Measurements from ENCODE around the gene TMEM169.

TMEM169 gene

DNA sequence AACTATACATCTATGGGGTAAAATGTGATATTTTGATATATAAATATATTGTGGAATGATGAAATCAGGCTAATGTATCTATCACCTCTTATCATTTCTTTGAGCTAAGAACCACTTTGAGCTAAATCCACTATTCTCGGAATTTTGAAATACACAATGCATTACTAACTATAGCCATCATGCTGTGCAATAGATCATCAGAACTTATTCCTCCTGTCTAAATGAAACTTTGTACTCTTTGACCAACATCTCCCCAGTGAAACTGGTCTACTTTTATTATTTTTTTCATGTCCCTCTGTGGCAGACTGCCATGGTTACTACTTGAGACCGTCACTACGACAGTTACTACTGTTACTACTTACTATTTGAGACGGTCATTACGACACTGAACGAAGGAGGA, 11.5 kb upstream of the TMEM169 start:
- ChIA-PET CTCF (no interaction called here), POLR2A (interaction anchor here (0.5 kb wide), 1 partner anchor 21 kb away, joined by 4 read pairs; no protein-coding TSS in a partner anchor)
- 94% methylated on average over 5 of the region's 6 CpGs for WGBS (ENCODE audit: insufficient coverage)
- Histone ChIP-seq H3K4me1 (ENCODE audit: control extremely low read depth in 1 of 4, control insufficient read depth in 4 of 4, insufficient read depth in 4 of 4, low read length in 3 of 4) (no peaks in the 10 kb centered on the region), H3K27ac (ENCODE audit: insufficient read depth in 1 of 2, low read depth in 1 of 2, low read length in 2 of 2, poor library complexity in 1 of 2, severe bottlenecking in 2 of 2) (no peak overlapping the region), H3K27me3 (replicated peaks in 2 of 5; ENCODE audit: control insufficient read depth in 4 of 5, insufficient read depth in 5 of 5, low read length in 4 of 5) (no peaks in the 10 kb centered on the region), H3K9me3 (ENCODE audit: control extremely low read depth in 1 of 5, control insufficient read depth in 4 of 5, insufficient read depth in 2 of 5, low read depth in 1 of 5, low read length in 4 of 5) (no peaks in the 10 kb centered on the region), H3K36me3 (ENCODE audit: control insufficient read depth in 4 of 4, insufficient read depth in 4 of 4, low read length in 3 of 4) (peaks cover 0 to 5% (median 1%) of the 10 kb centered on the region in 4 experiments), H3K4me3 (ENCODE audit: control insufficient read depth in 1 of 7, extremely low read depth in 1 of 7, insufficient read depth in 4 of 7, low read depth in 2 of 7, low read length in 6 of 7) (no peak overlapping the region)
- DNase-seq = no peak

DNA sequence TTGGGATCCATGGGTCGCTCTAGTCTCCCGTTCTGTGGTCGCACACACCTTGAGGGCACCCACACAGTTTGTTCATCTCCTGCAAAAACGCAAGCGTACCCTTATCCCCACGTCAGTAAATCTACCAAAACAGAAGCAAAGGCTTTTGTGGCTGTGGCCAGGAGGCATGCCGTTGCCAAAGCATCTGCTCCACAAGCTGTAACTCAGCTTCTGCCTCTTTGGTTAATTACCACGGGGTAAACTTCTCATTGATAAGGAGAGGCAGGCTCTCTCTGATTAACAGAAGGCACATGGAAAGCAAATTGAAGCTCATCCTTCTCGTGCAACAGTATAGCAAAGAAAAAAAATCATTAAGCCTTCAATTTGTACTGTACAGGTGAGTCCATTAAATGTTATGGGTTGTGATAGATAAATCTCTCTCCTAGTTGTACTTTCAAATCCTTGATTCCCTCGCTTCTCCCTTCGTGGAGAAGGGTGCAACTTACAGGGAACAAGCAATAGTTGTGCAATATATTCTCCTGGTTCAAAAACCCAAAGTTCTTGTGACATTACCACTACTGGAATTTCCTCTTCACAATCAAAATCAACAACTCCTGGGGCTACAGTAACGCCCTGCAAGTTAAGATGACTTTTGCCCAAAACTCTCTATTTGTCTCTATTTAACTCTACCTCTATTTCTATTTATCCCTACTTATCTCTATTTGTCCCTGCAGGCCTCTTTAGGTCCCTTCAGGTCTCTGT, 10.4 kb upstream of the TMEM169 start:
- H3K36me3 ChIP-seq (ENCODE audit: control insufficient read depth in 4 of 4, insufficient read depth in 4 of 4, low read length in 3 of 4) = peaks cover 0 to under 1% (median 0%) of the 10 kb centered on the region in 4 experiments
- no peak overlapping the region for H3K27ac ChIP-seq (ENCODE audit: insufficient read depth in 1 of 2, low read depth in 1 of 2, low read length in 2 of 2, poor library complexity in 1 of 2, severe bottlenecking in 2 of 2)
- POLR2A ChIA-PET = interaction anchor here (0.5 kb wide), 1 partner anchor 22 kb away, joined by 4 read pairs; no protein-coding TSS in a partner anchor
- H3K9me3 ChIP-seq (ENCODE audit: control extremely low read depth in 1 of 5, control insufficient read depth in 4 of 5, insufficient read depth in 2 of 5, low read depth in 1 of 5, low read length in 4 of 5) = no peaks in the 10 kb centered on the region
- H3K27me3 ChIP-seq (replicated peaks in 2 of 5; ENCODE audit: control insufficient read depth in 4 of 5, insufficient read depth in 5 of 5, low read length in 4 of 5) = no peaks in the 10 kb centered on the region
- WGBS (ENCODE audit: insufficient coverage) = 93% methylated on average over 9 of the region's 12 CpGs
- CTCF ChIA-PET = no interaction called here
- H3K4me1 ChIP-seq (ENCODE audit: control extremely low read depth in 1 of 4, control insufficient read depth in 4 of 4, insufficient read depth in 4 of 4, low read length in 3 of 4) = no peaks in the 10 kb centered on the region
- no peak for DNase-seq
- H3K4me3 ChIP-seq (ENCODE audit: control insufficient read depth in 1 of 7, extremely low read depth in 1 of 7, insufficient read depth in 4 of 7, low read depth in 2 of 7, low read length in 6 of 7) = no peak overlapping the region

DNA sequence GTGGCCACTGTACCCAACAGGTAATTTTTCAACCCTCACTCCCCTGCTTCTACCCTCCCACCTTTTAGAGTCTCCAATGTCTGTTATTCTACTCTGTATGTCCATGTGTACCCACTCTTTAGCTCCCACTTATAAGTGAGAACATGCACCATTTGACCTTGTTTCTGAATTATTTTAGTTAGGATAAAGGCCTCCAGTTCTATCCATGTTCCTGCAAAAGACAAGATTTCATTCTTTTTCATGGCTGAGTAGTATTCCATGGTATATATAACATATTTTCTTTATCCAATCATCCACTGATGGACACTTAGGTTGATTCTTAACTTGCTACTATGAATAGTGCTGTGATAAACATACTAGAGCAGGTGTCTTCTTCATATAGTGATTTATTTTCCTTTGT, 9.2 kb upstream of the TMEM169 start:
- Histone ChIP-seq H3K36me3 (ENCODE audit: control insufficient read depth in 4 of 4, insufficient read depth in 4 of 4, low read length in 3 of 4) (no peaks in the 10 kb centered on the region), H3K4me1 (ENCODE audit: control extremely low read depth in 1 of 4, control insufficient read depth in 4 of 4, insufficient read depth in 4 of 4, low read length in 3 of 4) (no peaks in the 10 kb centered on the region), H3K4me3 (ENCODE audit: control insufficient read depth in 1 of 7, extremely low read depth in 1 of 7, insufficient read depth in 4 of 7, low read depth in 2 of 7, low read length in 6 of 7) (no peak overlapping the region), H3K27me3 (replicated peaks in 2 of 5; ENCODE audit: control insufficient read depth in 4 of 5, insufficient read depth in 5 of 5, low read length in 4 of 5) (no peaks in the 10 kb centered on the region), H3K27ac (ENCODE audit: insufficient read depth in 1 of 2, low read depth in 1 of 2, low read length in 2 of 2, poor library complexity in 1 of 2, severe bottlenecking in 2 of 2) (no peak overlapping the region), H3K9me3 (ENCODE audit: control extremely low read depth in 1 of 5, control insufficient read depth in 4 of 5, insufficient read depth in 2 of 5, low read depth in 1 of 5, low read length in 4 of 5) (no peaks in the 10 kb centered on the region)
- POLR2A ChIA-PET = no interaction called here
- CTCF ChIA-PET = interaction anchor here (0.8 kb wide), 2 partner anchors 9 to 13 kb away, joined by 3 read pairs; partner anchors contain the start of genes PECR and TMEM169
- DNase-seq = no peak

DNA sequence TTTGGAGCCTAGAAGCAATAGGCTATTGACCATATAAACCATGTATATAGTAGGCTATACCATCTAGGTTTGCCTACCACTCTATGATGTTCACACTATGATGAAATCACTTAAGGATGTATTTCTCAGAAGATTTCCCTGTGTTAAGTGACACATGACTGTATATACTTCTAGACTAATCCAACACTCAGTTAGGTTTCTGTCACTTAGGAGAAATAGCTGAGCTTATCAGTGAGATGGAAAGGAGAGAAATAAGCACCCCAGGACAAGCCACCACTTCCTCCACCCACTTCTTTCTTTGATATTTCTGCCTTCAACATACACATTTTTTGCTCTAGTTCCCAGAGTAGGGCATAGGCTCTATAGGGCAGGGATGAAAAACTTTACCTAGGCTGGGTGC, 7.9 kb upstream of the TMEM169 start:
- CTCF ChIA-PET = interaction anchor here (0.7 kb wide), 1 partner anchor 40 kb away, joined by 3 read pairs; no protein-coding TSS in a partner anchor
- Histone ChIP-seq H3K36me3 (ENCODE audit: control insufficient read depth in 4 of 4, insufficient read depth in 4 of 4, low read length in 3 of 4) (no peaks in the 10 kb centered on the region), H3K27ac (ENCODE audit: insufficient read depth in 1 of 2, low read depth in 1 of 2, low read length in 2 of 2, poor library complexity in 1 of 2, severe bottlenecking in 2 of 2) (no peak overlapping the region), H3K27me3 (replicated peaks in 2 of 5; ENCODE audit: control insufficient read depth in 4 of 5, insufficient read depth in 5 of 5, low read length in 4 of 5) (no peaks in the 10 kb centered on the region), H3K9me3 (ENCODE audit: control extremely low read depth in 1 of 5, control insufficient read depth in 4 of 5, insufficient read depth in 2 of 5, low read depth in 1 of 5, low read length in 4 of 5) (no peaks in the 10 kb centered on the region), H3K4me1 (ENCODE audit: control extremely low read depth in 1 of 4, control insufficient read depth in 4 of 4, insufficient read depth in 4 of 4, low read length in 3 of 4) (no peaks in the 10 kb centered on the region), H3K4me3 (ENCODE audit: control insufficient read depth in 1 of 7, extremely low read depth in 1 of 7, insufficient read depth in 4 of 7, low read depth in 2 of 7, low read length in 6 of 7) (no peak overlapping the region)
- DNase-seq = no peak
- POLR2A ChIA-PET = no interaction called here

DNA sequence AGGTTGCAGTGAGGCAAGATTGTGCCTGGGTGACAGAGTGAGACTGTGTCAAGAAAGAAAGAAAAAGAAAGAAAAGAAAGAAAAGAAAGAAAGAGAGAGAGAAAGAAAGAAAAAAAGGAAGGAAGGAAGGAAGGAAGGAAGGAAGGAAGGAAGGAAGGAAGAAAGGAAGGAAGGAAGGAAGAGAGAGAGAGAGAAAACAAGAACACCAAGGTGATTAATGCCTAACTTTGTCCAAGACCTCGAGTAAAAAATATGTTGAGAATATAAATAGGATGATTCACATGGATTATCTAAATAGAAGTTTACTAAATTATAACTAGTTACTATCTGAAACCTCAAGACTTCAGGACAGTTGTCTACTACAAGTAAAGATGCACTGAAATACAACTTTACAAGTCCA, 7.3 kb upstream of the TMEM169 start:
- ChIA-PET POLR2A (no interaction called here), CTCF (no interaction called here)
- WGBS (ENCODE audit: insufficient coverage) = no CpG with 5 or more reads among the region's 1 CpG

DNA sequence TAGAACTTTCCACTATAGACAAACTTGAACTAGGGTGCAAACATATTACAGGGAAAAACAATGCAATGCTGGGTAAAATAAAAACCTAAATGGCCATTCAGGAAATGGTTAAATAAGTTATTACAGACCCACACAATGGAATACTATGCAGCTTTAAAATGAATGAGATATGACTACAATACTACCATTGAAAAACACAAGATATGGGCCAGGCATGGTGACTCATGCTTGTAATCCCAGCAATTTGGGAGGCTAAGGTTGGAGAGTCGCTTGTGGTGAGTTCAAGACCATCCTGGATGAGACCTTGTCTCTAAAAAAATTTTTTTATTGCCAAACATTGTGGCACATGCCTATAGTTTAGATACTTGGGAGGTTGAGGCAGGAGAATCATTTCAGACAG, 6.9 kb upstream of the TMEM169 start:
- 100% methylated on average over 1 of the region's 1 CpG for WGBS (ENCODE audit: insufficient coverage)
- H3K27me3 ChIP-seq (replicated peaks in 2 of 5; ENCODE audit: control insufficient read depth in 4 of 5, insufficient read depth in 5 of 5, low read length in 4 of 5) = no peaks in the 10 kb centered on the region
- no peaks in the 10 kb centered on the region for H3K36me3 ChIP-seq (ENCODE audit: control insufficient read depth in 4 of 4, insufficient read depth in 4 of 4, low read length in 3 of 4)
- POLR2A ChIA-PET = no interaction called here
- no peaks in the 10 kb centered on the region for H3K9me3 ChIP-seq (ENCODE audit: control extremely low read depth in 1 of 5, control insufficient read depth in 4 of 5, insufficient read depth in 2 of 5, low read depth in 1 of 5, low read length in 4 of 5)
- DNase-seq = no peak
- no peak overlapping the region for H3K27ac ChIP-seq (ENCODE audit: insufficient read depth in 1 of 2, low read depth in 1 of 2, low read length in 2 of 2, poor library complexity in 1 of 2, severe bottlenecking in 2 of 2)
- H3K4me1 ChIP-seq (ENCODE audit: control extremely low read depth in 1 of 4, control insufficient read depth in 4 of 4, insufficient read depth in 4 of 4, low read length in 3 of 4) = no peaks in the 10 kb centered on the region
- CTCF ChIA-PET = no interaction called here
- H3K4me3 ChIP-seq (ENCODE audit: control insufficient read depth in 1 of 7, extremely low read depth in 1 of 7, insufficient read depth in 4 of 7, low read depth in 2 of 7, low read length in 6 of 7) = no peak overlapping the region

More for the DNA sequence above, 7.3 kb upstream of the TMEM169 start:
- no peaks in the 10 kb centered on the region for H3K27me3 ChIP-seq (replicated peaks in 2 of 5; ENCODE audit: control insufficient read depth in 4 of 5, insufficient read depth in 5 of 5, low read length in 4 of 5)
- no peaks in the 10 kb centered on the region for H3K36me3 ChIP-seq (ENCODE audit: control insufficient read depth in 4 of 4, insufficient read depth in 4 of 4, low read length in 3 of 4)
- H3K27ac ChIP-seq (ENCODE audit: insufficient read depth in 1 of 2, low read depth in 1 of 2, low read length in 2 of 2, poor library complexity in 1 of 2, severe bottlenecking in 2 of 2) = no peak overlapping the region
- H3K4me1 ChIP-seq (ENCODE audit: control extremely low read depth in 1 of 4, control insufficient read depth in 4 of 4, insufficient read depth in 4 of 4, low read length in 3 of 4) = no peaks in the 10 kb centered on the region
- no peak overlapping the region for H3K4me3 ChIP-seq (ENCODE audit: control insufficient read depth in 1 of 7, extremely low read depth in 1 of 7, insufficient read depth in 4 of 7, low read depth in 2 of 7, low read length in 6 of 7)
- no peaks in the 10 kb centered on the region for H3K9me3 ChIP-seq (ENCODE audit: control extremely low read depth in 1 of 5, control insufficient read depth in 4 of 5, insufficient read depth in 2 of 5, low read depth in 1 of 5, low read length in 4 of 5)
- DNase-seq = no peak

DNA sequence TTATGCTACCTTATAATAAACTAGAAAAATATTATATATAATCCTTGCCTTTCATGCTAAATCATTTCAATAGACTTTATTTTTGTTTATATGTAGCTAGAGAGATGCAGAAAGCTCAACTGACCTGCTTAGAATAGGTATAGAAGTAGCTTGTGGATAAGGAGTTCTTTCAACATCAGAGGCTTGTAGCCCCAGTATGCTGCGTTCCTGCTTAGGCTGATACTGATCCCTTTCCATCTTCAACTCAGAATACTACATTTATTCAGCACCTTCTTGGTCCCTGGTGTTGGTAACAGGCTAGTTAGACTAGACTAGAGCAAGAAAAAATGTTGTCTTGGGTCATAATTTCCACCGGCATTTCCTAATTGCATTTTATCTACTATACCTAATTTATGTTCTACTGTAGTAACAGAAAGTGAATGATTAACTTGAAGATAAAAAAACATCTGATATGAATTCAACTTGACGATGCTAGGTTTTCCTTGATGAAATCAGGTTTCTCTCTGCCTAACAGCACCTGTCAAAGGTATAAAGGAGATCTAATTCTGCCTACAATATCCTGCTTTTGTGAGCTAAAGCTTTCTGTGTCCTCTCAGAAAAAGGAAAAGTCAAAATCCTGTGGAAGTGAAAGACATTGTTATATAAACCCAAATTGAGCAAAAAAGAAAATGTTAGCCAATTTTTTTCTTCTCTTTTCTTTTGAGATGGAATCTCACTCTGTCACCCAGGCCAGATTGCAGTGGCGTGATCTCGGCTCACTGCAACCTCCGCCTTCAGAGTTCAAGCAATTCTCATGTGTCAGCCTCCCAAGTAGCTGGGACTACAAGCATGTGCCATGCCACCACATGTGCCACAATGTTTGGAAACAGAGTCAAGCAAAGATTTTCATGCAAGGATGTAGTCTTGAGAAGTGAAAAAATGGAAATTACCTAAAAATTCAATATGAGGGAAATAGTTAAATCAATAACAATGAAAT, 5.9 kb upstream of the TMEM169 start:
- no peak for DNase-seq
- CTCF ChIA-PET = no interaction called here
- POLR2A ChIA-PET = no interaction called here
- Histone ChIP-seq H3K36me3 (ENCODE audit: control insufficient read depth in 4 of 4, insufficient read depth in 4 of 4, low read length in 3 of 4) (no peaks in the 10 kb centered on the region), H3K4me3 (ENCODE audit: control insufficient read depth in 1 of 7, extremely low read depth in 1 of 7, insufficient read depth in 4 of 7, low read depth in 2 of 7, low read length in 6 of 7) (no peak overlapping the region), H3K27ac (ENCODE audit: insufficient read depth in 1 of 2, low read depth in 1 of 2, low read length in 2 of 2, poor library complexity in 1 of 2, severe bottlenecking in 2 of 2) (no peak overlapping the region), H3K4me1 (ENCODE audit: control extremely low read depth in 1 of 4, control insufficient read depth in 4 of 4, insufficient read depth in 4 of 4, low read length in 3 of 4) (peaks cover 0 to under 1% (median 0%) of the 10 kb centered on the region in 4 experiments), H3K9me3 (ENCODE audit: control extremely low read depth in 1 of 5, control insufficient read depth in 4 of 5, insufficient read depth in 2 of 5, low read depth in 1 of 5, low read length in 4 of 5) (no peaks in the 10 kb centered on the region), H3K27me3 (replicated peaks in 2 of 5; ENCODE audit: control insufficient read depth in 4 of 5, insufficient read depth in 5 of 5, low read length in 4 of 5) (no peaks in the 10 kb centered on the region)
- WGBS (ENCODE audit: insufficient coverage) = 100% methylated on average over 4 of the region's 6 CpGs
